ENCODE results near the gene ZWINT.

ZWINT gene, protein sequence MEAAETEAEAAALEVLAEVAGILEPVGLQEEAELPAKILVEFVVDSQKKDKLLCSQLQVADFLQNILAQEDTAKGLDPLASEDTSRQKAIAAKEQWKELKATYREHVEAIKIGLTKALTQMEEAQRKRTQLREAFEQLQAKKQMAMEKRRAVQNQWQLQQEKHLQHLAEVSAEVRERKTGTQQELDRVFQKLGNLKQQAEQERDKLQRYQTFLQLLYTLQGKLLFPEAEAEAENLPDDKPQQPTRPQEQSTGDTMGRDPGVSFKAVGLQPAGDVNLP

DNA sequence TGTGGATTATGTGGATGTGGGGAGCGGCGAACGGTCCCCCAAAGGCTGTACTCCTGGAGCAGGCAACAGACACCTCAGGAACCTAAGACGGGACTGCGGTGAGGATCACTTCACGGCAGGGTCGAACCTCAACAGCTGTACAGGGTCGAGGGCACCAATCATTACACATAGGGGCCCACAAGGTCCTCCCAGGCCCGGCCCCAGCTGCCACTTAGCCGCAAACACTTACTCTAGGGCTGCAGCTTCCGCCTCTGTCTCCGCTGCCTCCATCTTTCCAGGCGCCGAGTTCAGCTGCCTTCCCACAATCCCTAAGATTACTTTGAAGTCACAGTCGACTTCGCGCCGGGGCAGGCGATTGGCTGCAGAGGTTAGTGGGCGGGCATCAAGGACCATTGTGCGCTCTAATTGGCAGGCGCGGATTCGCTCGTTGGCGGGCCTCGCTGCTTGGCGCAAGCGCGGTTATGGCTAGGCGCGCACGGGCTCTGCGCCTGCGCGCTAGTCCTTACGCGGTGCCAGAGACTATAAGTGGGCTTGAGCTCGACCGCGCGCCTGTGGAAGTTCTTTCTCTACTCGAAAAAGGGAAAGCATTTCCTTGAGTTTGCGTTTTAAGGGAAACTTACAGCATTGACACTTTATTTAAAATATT is at the start of gene ZWINT:
Gene ZWINT, minus strand, starts transcription at position 293 of the 646 bp plus-strand sequence. Its CDS starts 23 bp downstream, at position 270.
- peak; percentile 76 to 86 (median 78) for DNase-seq

DNA sequence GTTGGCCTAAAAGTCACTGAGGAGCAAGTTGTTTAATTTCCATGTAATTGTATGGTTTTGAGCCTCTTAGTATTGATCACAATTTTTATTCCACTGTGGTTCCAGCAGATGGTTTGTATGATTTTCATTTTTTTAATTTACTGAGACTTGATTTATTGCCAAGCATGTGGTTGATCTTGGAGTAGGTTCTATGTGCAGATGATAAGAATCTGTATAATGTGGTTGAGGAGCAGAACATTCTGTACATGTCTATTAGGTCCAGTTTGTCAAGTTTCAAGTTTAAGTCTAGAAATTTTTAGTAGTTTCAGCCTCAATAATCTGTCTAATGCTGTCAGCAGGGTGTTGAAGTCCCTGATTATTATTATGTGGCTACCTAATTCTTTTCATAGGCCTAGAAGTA is 22.7 kb upstream of the ZWINT start:
- DNase-seq, result no peak

DNA sequence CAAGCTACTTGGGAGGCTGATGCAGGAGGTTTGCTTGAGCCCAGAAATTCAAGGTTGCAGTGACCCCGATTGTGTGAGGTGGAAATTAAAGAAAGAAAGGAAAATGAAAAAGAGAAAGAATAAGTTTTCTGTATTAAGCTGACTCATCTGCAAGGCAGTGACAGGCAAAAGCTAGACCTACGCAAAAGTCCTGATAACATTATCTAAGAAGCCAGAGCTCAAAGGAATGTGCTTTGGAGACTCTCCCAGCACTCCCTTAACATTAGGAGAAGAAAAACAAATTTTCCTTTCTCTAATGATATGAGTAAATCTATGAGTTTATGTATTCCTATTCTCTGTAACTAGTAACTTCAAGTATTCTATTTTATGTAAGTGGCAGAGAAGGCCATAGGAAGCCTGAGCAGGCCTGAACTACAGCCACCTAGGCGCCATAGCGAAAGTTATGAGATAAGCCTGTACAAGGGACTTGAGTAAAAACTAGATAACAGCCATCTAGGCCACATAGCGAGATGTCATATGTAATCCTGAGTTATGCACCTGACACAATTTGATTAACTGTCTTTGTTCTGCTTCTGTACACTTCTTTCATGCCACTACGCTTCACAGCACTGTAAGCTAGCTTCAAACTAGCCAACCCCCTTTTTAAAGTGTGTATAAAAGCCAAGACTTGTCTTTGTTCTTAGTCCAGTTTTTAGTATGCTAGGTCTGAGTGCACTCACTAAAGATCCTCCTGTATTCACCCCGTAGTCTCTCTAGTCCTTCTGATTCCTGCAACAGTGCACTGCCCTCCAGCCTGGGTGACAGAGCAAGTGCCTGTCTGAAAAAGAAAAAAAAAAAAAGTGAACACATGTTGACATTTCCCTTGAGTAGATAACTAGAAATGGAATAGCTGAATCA is 9.4 kb upstream of the ZWINT start:
- no peak for DNase-seq

DNA sequence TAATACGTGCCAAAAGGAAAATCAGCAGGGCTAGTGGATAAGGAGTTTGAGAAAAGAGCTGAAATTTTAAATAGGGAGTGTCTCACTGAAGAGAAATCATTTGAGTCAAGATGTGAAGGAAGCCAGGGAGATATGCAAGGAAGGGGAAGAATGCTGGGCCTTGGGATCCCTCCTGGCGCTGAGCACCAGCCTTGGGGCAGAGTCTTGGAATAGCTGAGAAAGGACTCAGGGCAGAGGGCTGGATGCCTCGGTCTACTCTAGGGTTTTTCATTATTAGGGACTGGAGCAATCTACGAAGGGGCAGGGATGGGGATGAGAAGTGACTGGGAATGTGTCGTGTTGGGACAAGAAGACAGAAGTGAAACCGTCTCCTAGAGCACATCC is 484 bp downstream of the ZWINT start:
- DNase-seq, result no peak

DNA sequence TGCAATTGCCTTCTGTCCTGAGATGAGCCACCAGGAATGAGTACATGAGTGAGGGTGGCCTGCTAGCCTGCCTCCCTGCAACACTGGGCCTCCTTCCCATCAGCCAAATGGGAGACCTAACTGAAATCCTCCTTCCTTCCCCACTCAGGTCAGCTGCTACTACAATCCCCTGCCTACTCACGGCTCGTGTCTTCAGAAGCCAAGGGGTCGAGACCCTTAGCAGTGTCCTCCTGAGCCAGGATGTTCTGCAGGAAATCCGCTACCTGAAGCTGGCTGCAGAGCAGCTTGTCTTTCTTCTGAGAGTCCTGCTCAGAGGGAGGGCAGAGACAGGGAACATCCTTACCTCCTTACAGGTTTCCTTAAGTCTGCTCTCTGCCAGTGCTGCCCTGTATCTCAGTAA is 1.2 kb downstream of the ZWINT start:
- no peak for DNase-seq

DNA sequence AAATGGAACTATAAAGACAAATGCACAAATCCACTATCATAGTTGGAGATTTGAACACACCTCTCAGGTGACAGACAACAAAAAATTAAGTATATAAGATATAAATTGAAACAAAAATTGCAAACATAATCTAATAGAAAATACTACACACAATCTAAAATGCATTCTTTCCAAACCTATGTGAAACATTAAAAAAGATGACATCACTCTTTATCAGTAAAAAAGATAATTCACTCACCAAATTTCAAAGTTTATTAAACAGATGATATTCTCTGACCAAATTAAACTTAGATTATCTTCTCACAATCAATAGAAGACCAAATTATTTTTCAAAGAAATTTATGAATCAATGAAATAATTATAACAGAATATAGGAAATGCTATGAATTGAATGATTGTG is 4.0 kb downstream of the ZWINT start:
- DNase-seq, result no peak

DNA sequence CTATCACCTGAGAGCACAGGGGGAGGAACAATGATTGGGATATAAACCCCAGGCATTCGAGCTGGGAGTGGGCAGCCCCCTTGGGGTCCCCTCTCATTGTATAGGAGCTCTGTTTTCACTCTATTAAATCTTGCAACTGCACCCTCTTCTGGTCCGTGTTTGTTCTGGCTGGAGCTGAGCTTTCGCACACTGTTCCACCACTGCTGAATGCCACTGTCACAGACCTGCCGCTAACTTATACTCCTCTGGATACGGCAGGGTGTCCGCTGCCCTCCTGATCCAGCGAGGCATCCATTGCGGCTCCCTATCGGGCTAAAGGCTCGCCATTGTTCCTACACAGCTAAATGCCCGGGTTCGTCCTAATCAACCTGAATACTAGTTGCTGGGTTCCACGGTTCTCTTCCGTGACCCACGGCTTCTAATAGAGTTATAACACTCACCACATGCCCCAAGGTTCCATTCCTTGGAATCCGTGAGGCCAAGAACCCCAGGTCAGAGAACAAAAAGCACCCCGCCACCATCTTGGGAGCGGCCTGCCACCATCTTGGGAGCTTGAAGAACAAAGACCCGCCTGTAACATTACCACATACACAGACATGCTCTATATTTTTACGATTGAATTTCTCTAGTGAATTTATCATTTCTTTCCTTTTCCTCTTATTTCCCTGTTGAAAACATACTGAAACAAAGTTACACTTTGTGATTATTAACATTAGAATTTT is 9.0 kb downstream of the ZWINT start:
- no peak for DNase-seq

DNA sequence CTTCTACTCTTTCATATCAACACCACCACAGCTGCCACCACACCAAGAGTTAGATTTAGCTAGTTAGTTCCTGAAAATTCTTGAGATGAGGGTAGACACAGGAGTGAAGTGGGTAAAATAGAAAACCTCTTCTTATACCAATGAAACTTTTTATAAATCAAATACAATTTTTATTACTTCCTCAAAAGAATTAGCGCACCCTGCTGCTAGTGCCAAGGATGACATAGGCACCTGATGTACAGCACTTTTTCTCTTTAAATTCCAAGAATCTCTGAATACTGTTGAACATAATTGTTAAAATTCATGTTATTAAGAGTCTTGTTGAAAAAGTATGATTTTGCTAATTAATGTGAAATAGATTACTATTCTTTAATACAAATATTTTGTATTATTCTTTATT is 11.4 kb downstream of the ZWINT start:
- no peak for DNase-seq

DNA sequence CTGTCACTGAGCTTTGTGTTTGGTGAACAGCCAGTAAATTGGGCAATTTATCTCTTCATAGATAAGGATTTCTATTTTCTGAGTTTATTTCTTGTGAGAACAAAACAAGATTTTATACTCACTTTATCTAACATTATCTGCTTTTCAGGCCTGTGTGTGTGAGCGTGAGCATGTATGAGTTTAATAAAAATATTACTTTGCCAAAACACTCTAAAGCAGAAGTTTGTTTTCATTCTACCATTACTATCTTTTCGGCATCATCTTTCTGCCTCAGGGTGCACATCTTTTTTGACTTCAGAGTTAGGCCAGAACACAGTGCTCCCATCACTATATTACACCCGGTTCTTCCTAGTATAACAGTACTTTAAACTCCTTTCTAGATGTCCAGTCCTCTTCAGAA is 13.0 kb downstream of the ZWINT start:
- no peak for DNase-seq

DNA sequence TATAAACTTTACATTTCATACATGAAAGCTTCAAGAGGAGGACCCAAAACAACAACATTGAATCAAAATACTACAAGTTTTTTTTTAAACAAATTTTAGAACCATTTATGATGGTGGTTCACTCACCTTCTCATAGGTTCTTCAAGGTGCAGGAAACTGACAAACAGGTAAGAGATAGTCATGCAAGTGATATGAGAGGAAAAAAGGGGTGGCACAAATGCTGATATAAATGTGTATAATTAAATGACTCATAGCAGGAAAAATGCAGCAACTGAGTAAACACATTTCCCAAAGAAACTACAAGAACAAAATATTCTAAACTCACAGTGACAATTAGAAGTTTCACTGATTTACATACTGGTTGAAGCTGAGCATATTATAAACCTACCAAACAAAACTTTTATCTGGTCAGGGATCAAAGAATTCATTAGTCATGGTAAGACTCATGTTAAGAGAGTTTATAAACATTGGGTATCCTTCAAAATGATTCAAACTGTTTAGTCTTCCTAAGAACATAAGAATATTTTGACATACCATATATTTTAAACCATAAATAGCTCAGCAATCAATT is 14.1 kb downstream of the ZWINT start:
- DNase-seq, result no peak

DNA sequence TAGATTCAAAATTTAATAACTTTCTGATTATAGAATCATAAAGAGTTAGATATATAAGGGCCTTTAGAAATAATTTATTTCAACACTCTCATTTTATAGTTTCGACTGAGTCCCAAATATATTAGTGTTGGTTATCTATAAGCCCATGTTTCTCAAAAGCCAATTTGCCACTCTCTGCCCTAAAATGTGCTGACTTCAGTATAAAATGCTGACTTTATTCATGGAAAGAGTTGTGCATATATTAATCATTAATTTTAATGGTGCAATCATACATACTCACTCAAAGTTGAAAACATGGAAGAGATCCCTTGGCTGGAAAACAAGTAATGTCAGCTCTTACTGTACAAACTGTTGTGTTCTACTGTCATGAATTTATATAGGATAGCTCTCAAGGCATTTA is 19.4 kb downstream of the ZWINT start:
- no peak for DNase-seq

DNA sequence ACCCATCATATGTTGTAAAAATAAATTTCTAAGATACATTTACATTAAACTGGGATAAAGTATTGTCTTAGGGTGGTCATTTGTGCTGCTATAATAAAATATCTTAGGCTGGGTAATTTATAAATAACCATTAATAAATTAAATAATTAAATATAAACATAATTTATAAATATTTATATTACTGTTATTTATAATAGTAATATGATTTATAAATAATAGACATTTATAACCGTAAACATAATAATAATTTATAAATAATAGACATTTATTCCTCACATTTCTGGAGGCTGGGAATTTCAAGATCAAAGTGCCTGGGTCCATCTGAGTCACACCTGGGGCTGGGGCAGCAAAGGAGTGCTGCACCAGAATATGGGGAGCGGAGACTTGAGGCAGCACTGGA is 31.1 kb downstream of the ZWINT start:
- DNase-seq, result no peak

DNA sequence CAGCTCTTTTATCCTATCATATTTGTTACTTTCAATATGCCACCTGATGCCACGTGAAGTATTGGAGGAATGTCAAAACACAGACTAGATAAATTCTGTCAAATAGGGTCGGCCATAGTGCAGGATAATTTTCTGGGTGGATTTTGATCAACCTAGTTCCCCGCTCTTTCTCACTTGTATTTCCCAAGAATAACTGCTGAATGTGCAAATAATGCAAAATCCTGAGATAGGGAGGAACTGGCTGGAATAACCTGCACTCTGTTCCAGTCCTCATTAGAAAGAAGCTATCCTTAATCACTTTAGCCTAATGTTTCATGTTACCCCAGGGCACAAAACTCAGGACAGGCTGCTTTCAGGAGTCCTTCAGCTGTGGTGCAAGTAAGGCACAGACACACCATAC is 33.9 kb downstream of the ZWINT start:
- no peak for DNase-seq

DNA sequence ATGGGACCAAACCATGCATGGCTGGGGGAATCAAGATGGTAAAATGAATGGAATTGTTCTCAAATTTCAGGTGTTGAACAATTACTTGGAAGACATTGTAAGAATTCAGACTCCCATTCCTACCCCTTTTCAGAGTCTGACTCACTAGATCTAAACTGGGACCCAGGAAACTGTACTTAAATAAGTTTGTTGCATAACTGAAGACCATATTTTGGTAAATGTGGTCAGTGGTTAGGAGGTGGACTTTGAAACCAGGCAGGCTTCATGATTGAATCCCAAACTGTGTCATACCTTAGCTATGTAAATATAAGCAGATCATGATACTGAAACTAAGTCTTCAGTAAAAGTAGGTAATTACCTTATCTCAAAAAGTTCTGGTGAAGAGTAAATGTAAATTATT is 41.7 kb downstream of the ZWINT start:
- DNase-seq, result no peak

DNA sequence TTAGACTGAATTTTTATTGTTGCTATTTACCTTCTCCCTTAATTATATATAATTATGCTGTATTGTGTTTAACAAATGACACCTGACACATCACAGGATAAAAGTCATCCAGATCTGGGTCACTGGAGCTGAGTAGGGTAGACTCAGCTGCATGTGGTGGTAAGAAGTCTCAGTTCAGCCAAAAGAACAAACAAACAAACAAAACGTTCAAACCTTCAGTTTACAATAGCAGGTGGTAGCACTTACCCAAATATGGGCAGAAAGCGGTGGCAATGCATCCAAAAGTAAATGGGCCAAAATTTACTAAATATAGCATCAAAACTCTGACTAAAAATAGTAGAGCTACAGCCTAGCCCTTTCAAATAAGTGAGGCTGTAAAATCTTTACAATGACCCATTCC is 42.2 kb downstream of the ZWINT start:
- DNase-seq, result no peak

DNA sequence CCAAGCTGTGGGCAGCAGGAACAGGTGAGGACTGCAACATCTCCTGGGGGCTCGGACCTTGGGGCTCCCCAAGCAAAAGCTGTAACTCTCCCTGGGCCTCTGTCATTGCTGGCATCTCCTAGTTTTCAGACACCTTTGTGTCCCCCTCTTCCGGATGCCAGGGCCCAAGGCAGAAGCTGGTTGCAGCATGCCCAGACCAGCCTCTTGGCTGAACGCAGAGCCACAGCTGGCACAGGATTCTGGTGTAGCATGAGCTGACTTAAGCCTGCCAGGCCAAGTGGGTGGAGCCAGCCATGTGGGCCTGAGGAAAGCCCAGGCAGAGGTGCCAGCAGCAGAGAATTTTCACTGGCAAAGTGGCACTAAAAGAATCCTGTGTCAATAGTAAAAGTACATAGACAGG is 43.5 kb downstream of the ZWINT start:
- DNase-seq, result no peak

DNA sequence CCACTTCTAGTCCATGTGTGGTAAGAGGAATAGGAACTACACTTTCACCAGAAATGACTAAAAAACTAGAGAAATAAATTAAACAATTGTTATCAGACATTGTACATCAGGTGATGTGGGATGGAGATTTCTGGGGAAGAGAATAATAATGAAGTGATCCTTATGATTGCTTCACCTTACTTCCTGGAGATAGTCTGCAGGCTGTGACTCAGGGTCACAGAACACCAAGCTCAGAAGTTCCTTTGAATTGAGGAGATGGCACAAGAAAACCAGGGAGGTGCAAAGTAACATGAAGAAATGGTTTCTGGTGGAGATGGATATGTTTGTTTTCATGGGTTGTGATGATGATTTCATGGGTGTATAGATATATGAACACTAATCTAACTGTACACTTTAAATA is 44.5 kb downstream of the ZWINT start:
- no peak for DNase-seq

Data from activated naive CD4-positive, alpha-beta T cell (primary cell).